Fibroblast of villous mesenchyme (primary cell): ENCODE results near the gene PC. TPM values are rescaled to one million over a fixed set of nuclear protein-coding genes. Genes with fewer than 3 reads are reported as not detected.

Experiments used
- DNase-seq: peaks from one replicate; pipeline ENCODE4 v3.0.0-alpha.2; 2010; ENCODE audit warnings: low read depth
- H3K4me3 ChIP-seq: 2 replicates; pipeline ENCODE4 v1.5.1; 2011; ENCODE audit warnings: low read depth, mild to moderate bottlenecking, low read length
- total RNA-seq: library from RNA; depleted of rRNA; stranded (reverse); fragments of >200 nt; gene quantifications from 2 replicates; pipeline ENCODE4 v1.2.3, GENCODE V29; 2012
- TF ChIP-seq, protein P1 (sequence below): IDR thresholded peaks from 2 replicates; pipeline ENCODE4 v1.5.1; 2012; ENCODE audit warnings: low read depth, mild to moderate bottlenecking, low read length; ENCODE audit not compliant: insufficient read depth

Gene PC
- total RNA-seq, 1 donor = 11.7 TPM

DNA sequence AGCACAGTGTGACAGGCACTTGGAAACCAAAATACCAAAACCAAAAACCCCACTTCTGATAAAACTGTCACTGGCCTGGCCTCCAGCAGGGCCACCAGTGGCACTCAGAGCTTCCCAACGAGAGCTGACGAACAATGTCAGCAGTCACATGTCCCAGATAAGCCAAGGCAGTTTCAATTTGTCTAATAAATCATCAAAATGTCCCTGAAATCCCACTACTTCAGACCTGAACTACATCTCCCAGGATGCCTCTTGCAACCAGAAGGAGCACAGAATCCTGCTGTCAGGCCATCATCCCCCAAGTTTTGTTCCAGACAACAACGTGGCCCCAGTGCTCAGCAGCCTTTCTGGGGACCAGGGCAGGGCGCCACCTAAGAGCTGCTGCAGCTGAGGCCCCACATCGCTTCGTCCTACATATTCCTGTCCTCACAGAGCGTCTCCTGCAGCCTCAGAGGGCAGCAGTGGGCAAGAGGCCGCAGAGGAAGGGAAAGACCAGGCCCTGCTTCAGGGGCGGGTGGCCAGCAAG lies 76.2 kb downstream of the PC start:
- TF ChIP-seq, protein P1, sequence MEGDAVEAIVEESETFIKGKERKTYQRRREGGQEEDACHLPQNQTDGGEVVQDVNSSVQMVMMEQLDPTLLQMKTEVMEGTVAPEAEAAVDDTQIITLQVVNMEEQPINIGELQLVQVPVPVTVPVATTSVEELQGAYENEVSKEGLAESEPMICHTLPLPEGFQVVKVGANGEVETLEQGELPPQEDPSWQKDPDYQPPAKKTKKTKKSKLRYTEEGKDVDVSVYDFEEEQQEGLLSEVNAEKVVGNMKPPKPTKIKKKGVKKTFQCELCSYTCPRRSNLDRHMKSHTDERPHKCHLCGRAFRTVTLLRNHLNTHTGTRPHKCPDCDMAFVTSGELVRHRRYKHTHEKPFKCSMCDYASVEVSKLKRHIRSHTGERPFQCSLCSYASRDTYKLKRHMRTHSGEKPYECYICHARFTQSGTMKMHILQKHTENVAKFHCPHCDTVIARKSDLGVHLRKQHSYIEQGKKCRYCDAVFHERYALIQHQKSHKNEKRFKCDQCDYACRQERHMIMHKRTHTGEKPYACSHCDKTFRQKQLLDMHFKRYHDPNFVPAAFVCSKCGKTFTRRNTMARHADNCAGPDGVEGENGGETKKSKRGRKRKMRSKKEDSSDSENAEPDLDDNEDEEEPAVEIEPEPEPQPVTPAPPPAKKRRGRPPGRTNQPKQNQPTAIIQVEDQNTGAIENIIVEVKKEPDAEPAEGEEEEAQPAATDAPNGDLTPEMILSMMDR = no peak
- no peak overlapping the region for H3K4me3 ChIP-seq
- no peak for DNase-seq

DNA sequence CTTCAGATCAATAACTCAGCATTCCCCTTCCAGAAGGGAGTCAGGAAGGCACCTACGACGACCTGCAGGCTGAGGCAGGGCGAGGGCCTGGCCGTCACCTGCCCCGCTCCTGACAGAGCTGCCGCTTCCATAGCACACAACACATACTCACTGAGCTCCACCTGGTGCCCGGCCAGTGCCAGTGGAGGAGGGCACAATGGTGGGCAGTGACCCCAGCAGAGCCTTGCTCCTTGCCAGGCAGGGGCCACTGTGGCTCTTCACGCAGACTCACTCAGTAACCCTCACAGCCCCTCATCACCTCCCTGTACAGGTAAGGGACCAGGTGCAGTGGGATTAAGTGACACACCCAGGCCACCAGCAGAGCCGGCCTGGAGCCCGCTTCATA lies 76.7 kb downstream of the PC start:
- TF ChIP-seq, protein P1 = no peak
- no peak overlapping the region for H3K4me3 ChIP-seq
- no peak for DNase-seq

DNA sequence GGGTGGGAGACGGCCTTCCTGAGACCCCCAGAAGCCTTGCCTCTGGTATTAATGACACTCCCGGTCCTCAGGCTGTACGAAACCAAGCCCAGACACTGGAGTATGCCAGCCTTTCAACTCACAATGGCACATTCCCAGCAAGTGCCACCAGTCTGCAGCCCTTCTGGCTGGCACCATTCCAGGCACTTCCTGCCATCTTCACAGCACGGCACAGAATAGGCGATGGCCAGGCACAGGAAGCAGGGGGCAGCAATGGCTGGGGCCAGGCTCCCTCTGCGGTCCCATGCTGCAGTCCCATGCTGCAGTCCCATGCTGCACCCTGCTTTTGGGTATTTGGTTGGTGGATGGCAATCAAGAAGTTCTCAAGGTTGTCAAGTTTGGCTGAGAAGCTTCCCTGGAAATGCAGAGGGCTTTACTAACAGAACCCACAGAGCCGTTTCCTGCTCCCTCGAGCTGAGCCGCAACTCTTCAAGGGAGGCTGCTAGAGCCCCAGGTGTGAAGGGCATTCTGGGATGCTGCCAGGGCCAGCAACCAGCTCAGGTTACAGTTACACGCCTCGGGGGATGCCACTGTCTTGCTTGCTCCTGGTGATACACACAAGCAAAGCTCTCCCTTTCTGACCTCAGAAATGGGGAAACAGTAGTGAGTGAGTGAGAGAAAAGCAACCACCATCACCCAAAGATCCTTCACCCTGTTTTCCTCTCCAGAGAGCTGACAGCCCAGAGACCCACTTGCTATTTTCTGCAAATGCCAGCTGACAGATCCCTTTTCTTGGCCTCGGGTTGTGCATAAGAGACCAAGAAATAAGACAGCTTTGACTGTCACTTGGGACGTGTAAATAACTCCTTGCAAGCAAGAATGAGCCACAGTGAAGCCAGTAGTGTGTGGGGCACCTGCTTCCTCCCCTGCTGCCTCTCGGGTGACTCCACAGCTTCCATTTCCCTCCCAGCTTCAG lies 77.4 kb downstream of the PC start:
- DNase-seq = no peak
- H3K4me3 ChIP-seq = no peak overlapping the region

GRCh38 chr11:66879999-66880398 lies 78.2 kb downstream of the PC start:
- DNase-seq = no peak
- H3K4me3 ChIP-seq = no peak overlapping the region
- TF ChIP-seq, protein P1 = no peak

More for the DNA sequence above, 77.4 kb downstream of the PC start:
- TF ChIP-seq, protein P1 = no peak

GRCh38 chr11:66879583-66879982 lies 78.6 kb downstream of the PC start:
- no peak overlapping the region for H3K4me3 ChIP-seq
- TF ChIP-seq, protein P1 = no peak
- no peak for DNase-seq

- DNase-seq = no peak
- no peak overlapping the region for H3K4me3 ChIP-seq
- TF ChIP-seq, protein P1 = no peak
Measured at GRCh38 chr11:66879000-66879399, 79.2 kb downstream of the PC start.
